ENCODE results near the gene FXN. TPM values are rescaled to one million over a fixed set of nuclear protein-coding genes. Genes with fewer than 3 reads are reported as not detected.
"Not testable (repeated sequence)": the region's sequence is repeated elsewhere in the genome, so short reads cannot be mapped to it uniquely, and the experiment has no call there.

Gene FXN
- total RNA-seq, 5 donors from 2014 or later (not counting 1 experiment from before 2014, with no cell fraction given) = 13.1 to 20.3 (median 15.9) TPM

- Histone ChIP-seq H3K4me1 (ENCODE audit: control insufficient read depth in 1 of 2, extremely low read depth in 1 of 2, insufficient read depth in 2 of 2, low read length in 2 of 2) (peaks cover 0 to 12% of the 10 kb centered on the region in 2 experiments), H3K4me3 (ENCODE audit: control insufficient read depth in 1 of 2, extremely low read depth in 1 of 2, low read length in 1 of 2) (no peak overlapping the region), H3K27me3 (replicated peaks in 1 of 2; ENCODE audit: control insufficient read depth in 2 of 2, extremely low read depth in 1 of 2, insufficient read depth in 2 of 2, low read length in 1 of 2) (no peaks in the 10 kb centered on the region), H3K27ac (ENCODE audit: low read length) (no peak overlapping the region), H3K36me3 (ENCODE audit: control insufficient read depth in 2 of 2, extremely low read depth in 1 of 2, insufficient read depth in 1 of 2, low read length in 1 of 2) (peaks cover 4 to 28% of the 10 kb centered on the region in 2 donors), H3K9me3 (no peaks in the 10 kb centered on the region)
- DNase-seq (no peak), ATAC-seq (replicated peaks in 1 of 4) (no peak)
- Mint-ChIP-seq H3K36me3 (peaks cover 32% of the 10 kb centered on the region), H3K27me3 (no peaks in the 10 kb centered on the region), H3K27ac (peak overlapping the region in 1 of 2 donors; percentile 52), H3K4me3 (no peak overlapping the region), H3K4me1 (peaks cover 30 to 44% (median 33%) of the 10 kb centered on the region in 3 donors), H3K9me3 (no peaks in the 10 kb centered on the region)
- WGBS (ENCODE audit: insufficient coverage) = 93% methylated on average over 7 of the region's 9 CpGs
- ChIA-PET POLR2A (interaction anchor here in 1 of 2 donors (0.6 kb wide), 1 partner anchor 67 kb away, joined by 6 read pairs; no protein-coding TSS in a partner anchor), CTCF (interaction anchor here in 1 of 2 donors (0.7 to 1.1 kb wide), 2 partner anchors 8 to 149 kb away, joined by 3 read pairs; no protein-coding TSS in a partner anchor)
Observed at GRCh38 chr9:69044240-69045219, 9.0 kb downstream of the FXN start.

GRCh38 chr9:69045821-69046220, 10.3 kb downstream of the FXN start:
- Mint-ChIP-seq H3K4me1 (peaks cover 29 to 44% (median 31%) of the 10 kb centered on the region in 3 donors), H3K9me3 (no peaks in the 10 kb centered on the region), H3K27ac (peak overlapping the region in 1 of 2 donors; percentile 2), H3K4me3 (no peak overlapping the region), H3K27me3 (no peaks in the 10 kb centered on the region), H3K36me3 (peaks cover 36% of the 10 kb centered on the region)
- ATAC-seq (replicated peaks in 1 of 4) = no peak
- Histone ChIP-seq H3K27ac (ENCODE audit: low read length) (no peak overlapping the region), H3K4me3 (ENCODE audit: control insufficient read depth in 1 of 2, extremely low read depth in 1 of 2, low read length in 1 of 2) (no peak overlapping the region), H3K4me1 (ENCODE audit: control insufficient read depth in 1 of 2, extremely low read depth in 1 of 2, insufficient read depth in 2 of 2, low read length in 2 of 2) (peaks cover 0 to 12% of the 10 kb centered on the region in 2 experiments), H3K36me3 (ENCODE audit: control insufficient read depth in 2 of 2, extremely low read depth in 1 of 2, insufficient read depth in 1 of 2, low read length in 1 of 2) (peaks cover 3 to 33% of the 10 kb centered on the region in 2 donors), H3K9me3 (no peaks in the 10 kb centered on the region), H3K27me3 (replicated peaks in 1 of 2; ENCODE audit: control insufficient read depth in 2 of 2, extremely low read depth in 1 of 2, insufficient read depth in 2 of 2, low read length in 1 of 2) (no peaks in the 10 kb centered on the region)
- POLR2A ChIA-PET = interaction anchor here in 1 of 2 donors (0.6 kb wide), 1 partner anchor 133 kb away, joined by 3 read pairs; no protein-coding TSS in a partner anchor
- WGBS (ENCODE audit: insufficient coverage) = 83% methylated on average over 2 of the region's 4 CpGs
- CTCF ChIA-PET = interaction anchor here in 1 of 2 donors (0.5 to 1.1 kb wide), 2 partner anchors 145 to 147 kb away, joined by 3 read pairs; no protein-coding TSS in a partner anchor
- no peak for DNase-seq

- Histone ChIP-seq H3K27me3 (replicated peaks in 1 of 2; ENCODE audit: control insufficient read depth in 2 of 2, extremely low read depth in 1 of 2, insufficient read depth in 2 of 2, low read length in 1 of 2) (no peaks in the 10 kb centered on the region), H3K36me3 (ENCODE audit: control insufficient read depth in 2 of 2, extremely low read depth in 1 of 2, insufficient read depth in 1 of 2, low read length in 1 of 2) (peaks cover 0 to 33% of the 10 kb centered on the region in 2 donors), H3K27ac (ENCODE audit: low read length) (no peak overlapping the region), H3K9me3 (no peaks in the 10 kb centered on the region), H3K4me1 (ENCODE audit: control insufficient read depth in 1 of 2, extremely low read depth in 1 of 2, insufficient read depth in 2 of 2, low read length in 2 of 2) (peaks cover 0 to 12% of the 10 kb centered on the region in 2 experiments), H3K4me3 (ENCODE audit: control insufficient read depth in 1 of 2, extremely low read depth in 1 of 2, low read length in 1 of 2) (no peak overlapping the region)
- ChIA-PET POLR2A (no interaction called here), CTCF (no interaction called here)
- ATAC-seq (replicated peaks in 1 of 4) (no peak), DNase-seq (no peak)
- H3K4me1 Mint-ChIP-seq = peaks cover 24 to 38% (median 26%) of the 10 kb centered on the region in 3 donors
- no peak overlapping the region for H3K4me3 Mint-ChIP-seq
- no peaks in the 10 kb centered on the region for H3K27me3 Mint-ChIP-seq
- peak overlapping the region in 1 of 2 donors; percentile 28 for H3K27ac Mint-ChIP-seq
- WGBS (ENCODE audit: insufficient coverage) = 50% methylated on average over 2 of the region's 4 CpGs
- H3K36me3 Mint-ChIP-seq = peaks cover 33% of the 10 kb centered on the region
- no peaks in the 10 kb centered on the region for H3K9me3 Mint-ChIP-seq
Observed at GRCh38 chr9:69046723-69047122, 11.2 kb downstream of the FXN start.

- Mint-ChIP-seq H3K27me3 (no peaks in the 10 kb centered on the region), H3K27ac (peak overlapping the region in 1 of 2 donors; percentile 28), H3K4me1 (peaks cover 21 to 38% (median 23%) of the 10 kb centered on the region in 3 donors), H3K4me3 (no peak overlapping the region), H3K36me3 (peaks cover 30% of the 10 kb centered on the region), H3K9me3 (no peaks in the 10 kb centered on the region)
- POLR2A ChIA-PET = no interaction called here
- Histone ChIP-seq H3K36me3 (ENCODE audit: control insufficient read depth in 2 of 2, extremely low read depth in 1 of 2, insufficient read depth in 1 of 2, low read length in 1 of 2) (peaks cover 0 to 33% of the 10 kb centered on the region in 2 donors), H3K9me3 (no peaks in the 10 kb centered on the region), H3K27ac (ENCODE audit: low read length) (no peak overlapping the region), H3K4me3 (ENCODE audit: control insufficient read depth in 1 of 2, extremely low read depth in 1 of 2, low read length in 1 of 2) (no peak overlapping the region), H3K4me1 (ENCODE audit: control insufficient read depth in 1 of 2, extremely low read depth in 1 of 2, insufficient read depth in 2 of 2, low read length in 2 of 2) (peaks cover 0 to 12% of the 10 kb centered on the region in 2 experiments), H3K27me3 (replicated peaks in 1 of 2; ENCODE audit: control insufficient read depth in 2 of 2, extremely low read depth in 1 of 2, insufficient read depth in 2 of 2, low read length in 1 of 2) (no peaks in the 10 kb centered on the region)
- DNase-seq (no peak), ATAC-seq (replicated peaks in 1 of 4) (no peak)
- 50% methylated on average over 2 of the region's 4 CpGs for whole genome bisulfite sequencing (ENCODE audit: insufficient coverage)
- CTCF ChIA-PET = interaction anchor here (0.8 to 1.5 kb wide), 2 partner anchors 19 to 146 kb away, joined by 3 to 4 read pairs; no protein-coding TSS in a partner anchor
Observed at GRCh38 chr9:69047371-69047770, 11.8 kb downstream of the FXN start.

GRCh38 chr9:69049094-69049493, 13.5 kb downstream of the FXN start:
- 93% methylated on average over 6 of the region's 6 CpGs for WGBS (ENCODE audit: insufficient coverage)
- no peaks in the 10 kb centered on the region for H3K27me3 ChIP-seq (replicated peaks in 1 of 2; ENCODE audit: control insufficient read depth in 2 of 2, extremely low read depth in 1 of 2, insufficient read depth in 2 of 2, low read length in 1 of 2)
- H3K4me1 ChIP-seq (ENCODE audit: control insufficient read depth in 1 of 2, extremely low read depth in 1 of 2, insufficient read depth in 2 of 2, low read length in 2 of 2) = peaks cover 0 to 10% of the 10 kb centered on the region in 2 experiments
- Mint-ChIP-seq H3K9me3 (no peaks in the 10 kb centered on the region), H3K36me3 (peaks cover 33% of the 10 kb centered on the region), H3K4me1 (peaks cover 8 to 21% (median 8%) of the 10 kb centered on the region in 3 donors), H3K27ac (peak overlapping the region in 1 of 2 donors; percentile 30), H3K27me3 (no peaks in the 10 kb centered on the region), H3K4me3 (no peak overlapping the region)
- DNase-seq (no peak), ATAC-seq (replicated peaks in 1 of 4) (no peak)
- H3K4me3 ChIP-seq (ENCODE audit: control insufficient read depth in 1 of 2, extremely low read depth in 1 of 2, low read length in 1 of 2) = no peak overlapping the region
- no peaks in the 10 kb centered on the region for H3K9me3 ChIP-seq
- no peak overlapping the region for H3K27ac ChIP-seq (ENCODE audit: low read length)
- POLR2A ChIA-PET = no interaction called here
- CTCF ChIA-PET = no interaction called here
- peaks cover 0 to 35% of the 10 kb centered on the region in 2 donors for H3K36me3 ChIP-seq (ENCODE audit: control insufficient read depth in 2 of 2, extremely low read depth in 1 of 2, insufficient read depth in 1 of 2, low read length in 1 of 2)

- not testable (repeated sequence) for H3K9me3 Mint-ChIP-seq; H3K27me3 Mint-ChIP-seq; DNase-seq; H3K4me1 ChIP-seq (ENCODE audit: control insufficient read depth in 1 of 2, extremely low read depth in 1 of 2, insufficient read depth in 2 of 2, low read length in 2 of 2); H3K4me3 Mint-ChIP-seq; H3K27ac Mint-ChIP-seq; ATAC-seq (replicated peaks in 1 of 4); H3K27ac ChIP-seq (ENCODE audit: low read length); H3K9me3 ChIP-seq; H3K4me3 ChIP-seq (ENCODE audit: control insufficient read depth in 1 of 2, extremely low read depth in 1 of 2, low read length in 1 of 2); H3K27me3 ChIP-seq (replicated peaks in 1 of 2; ENCODE audit: control insufficient read depth in 2 of 2, extremely low read depth in 1 of 2, insufficient read depth in 2 of 2, low read length in 1 of 2)
- WGBS (ENCODE audit: insufficient coverage) = 100% methylated on average over 3 of the region's 12 CpGs
- ChIA-PET POLR2A (interaction anchor here in 1 of 2 donors (0.7 kb wide), 1 partner anchor 149 kb away, joined by 3 read pairs; no protein-coding TSS in a partner anchor), CTCF (interaction anchor here (0.7 to 1.6 kb wide), 2 partner anchors 84 to 142 kb away, joined by 4 to 7 read pairs; no protein-coding TSS in a partner anchor)
- H3K36me3 ChIP-seq (ENCODE audit: control insufficient read depth in 2 of 2, extremely low read depth in 1 of 2, insufficient read depth in 1 of 2, low read length in 1 of 2) = peaks cover 0 to 39% of the 10 kb centered on the region in 2 donors
- Mint-ChIP-seq H3K36me3 (peaks cover 31% of the 10 kb centered on the region), H3K4me1 (peaks cover 0 to 14% (median 0%) of the 10 kb centered on the region in 3 donors)
Observed at GRCh38 chr9:69050936-69051335, 15.4 kb downstream of the FXN start.
